H9 (cell line): Measurements from ENCODE around the gene CRISPLD2. TPM values are rescaled to one million over a fixed set of nuclear protein-coding genes. Genes with fewer than 3 reads are reported as not detected.

Source experiments
- DNase-seq: peaks from one replicate; pipeline ENCODE4 v3.0.0-alpha.2; 2017
- H2AFZ ChIP-seq: one replicate; pipeline ENCODE4 v1.6.1; 2013; ENCODE audit warnings: mild to moderate bottlenecking, low read length, control low read depth, moderate library complexity
- H2AK5ac ChIP-seq: 2 replicates; pipeline ENCODE4 v1.6.1; 2013; ENCODE audit warnings: low read length, control low read depth, mixed read lengths; ENCODE audit not compliant: insufficient read length
- H2BK120ac ChIP-seq: one replicate; pipeline ENCODE4 v1.6.1; 2013; ENCODE audit warnings: low read depth, mild to moderate bottlenecking, low read length, control low read depth, inconsistent platforms; ENCODE audit not compliant: poor library complexity, severe bottlenecking
- H2BK12ac ChIP-seq: 2 replicates; pipeline ENCODE4 v1.6.1; 2013; ENCODE audit warnings: low read length, control low read depth, mixed read lengths, low read depth; ENCODE audit not compliant: insufficient read length
- H2BK15ac ChIP-seq: 2 replicates; pipeline ENCODE4 v1.6.1; 2013; ENCODE audit warnings: low read depth, low read length, control low read depth
- H2BK20ac ChIP-seq: one replicate; pipeline ENCODE4 v1.6.1; 2013; ENCODE audit warnings: low read depth, mild to moderate bottlenecking, low read length, control low read depth, inconsistent platforms; ENCODE audit not compliant: poor library complexity, severe bottlenecking
- H2BK5ac ChIP-seq: 2 replicates; pipeline ENCODE4 v1.6.1; 2013; ENCODE audit warnings: low read length, control low read depth, mixed read lengths; ENCODE audit not compliant: insufficient read length
- H3K14ac ChIP-seq: 2 replicates; pipeline ENCODE4 v1.6.1; 2013; ENCODE audit warnings: low read length, control low read depth; ENCODE audit not compliant: insufficient read depth
- H3K18ac ChIP-seq: 2 replicates; pipeline ENCODE4 v1.6.1; 2013; ENCODE audit warnings: low read depth, mild to moderate bottlenecking, mixed read lengths, low read length, control low read depth; ENCODE audit not compliant: insufficient read length
- H3K23ac ChIP-seq: 2 replicates; pipeline ENCODE4 v1.6.1; 2013; ENCODE audit warnings: low read length, control low read depth, mixed read lengths, low read depth; ENCODE audit not compliant: insufficient read length
- H3K23me2 ChIP-seq: 2 replicates; pipeline ENCODE4 v1.6.1; 2013; ENCODE audit warnings: low read depth, mild to moderate bottlenecking, mixed read lengths, low read length, control low read depth; ENCODE audit not compliant: insufficient read length, poor library complexity, severe bottlenecking
- H3K27ac ChIP-seq: 2 replicates; pipeline ENCODE4 v1.5.1; 2013; ENCODE audit warnings: low read length, control low read depth, mixed read lengths, low read depth; ENCODE audit not compliant: insufficient read length
- H3K27me3 ChIP-seq: 2 replicates; pipeline ENCODE4 v1.6.1; 2013; ENCODE audit warnings: low read length, control low read depth, inconsistent platforms; ENCODE audit not compliant: insufficient read depth
- H3K4ac ChIP-seq: 2 replicates; pipeline ENCODE4 v1.6.1; 2013; ENCODE audit warnings: low read depth, mild to moderate bottlenecking, control low read depth, inconsistent platforms, low read length, moderate library complexity
- H3K4me1 ChIP-seq: 2 replicates; pipeline ENCODE4 v1.6.1; 2013; ENCODE audit warnings: low read length, control low read depth, inconsistent platforms; ENCODE audit not compliant: insufficient read depth
- H3K4me2 ChIP-seq: 2 replicates; pipeline ENCODE4 v1.6.1; 2013; ENCODE audit warnings: low read length, control low read depth, mixed read lengths; ENCODE audit not compliant: insufficient read length, insufficient read depth
- H3K56ac ChIP-seq: 2 replicates; pipeline ENCODE4 v1.6.1; 2013; ENCODE audit warnings: low read depth, mild to moderate bottlenecking, mixed read lengths, low read length, control low read depth; ENCODE audit not compliant: insufficient read length
- H3K79me1 ChIP-seq: 2 replicates; pipeline ENCODE4 v1.6.1; 2013; ENCODE audit warnings: low read depth, mild to moderate bottlenecking, moderate library complexity, low read length, control low read depth, inconsistent platforms; ENCODE audit not compliant: insufficient read depth, poor library complexity, severe bottlenecking
- H3K79me2 ChIP-seq: 2 replicates; pipeline ENCODE4 v1.6.1; 2013; ENCODE audit warnings: low read length, control low read depth, inconsistent platforms; ENCODE audit not compliant: insufficient read depth
- H3K9ac ChIP-seq: 2 replicates; pipeline ENCODE4 v1.6.1; 2013; ENCODE audit warnings: low read length, control low read depth, mixed read lengths; ENCODE audit not compliant: insufficient read length; ENCODE audit errors: extremely low read depth
- H3K9me3 ChIP-seq: one replicate; pipeline ENCODE4 v1.6.1; 2013; ENCODE audit warnings: low read depth, low read length, inconsistent platforms; ENCODE audit not compliant: control insufficient read depth
- H3T11ph ChIP-seq: one replicate; pipeline ENCODE4 v1.6.1; 2013; ENCODE audit warnings: mild to moderate bottlenecking, low read length, control low read depth, inconsistent platforms
- H4K20me1 ChIP-seq: one replicate; pipeline ENCODE4 v1.6.1; 2013; ENCODE audit not compliant: control insufficient read depth, insufficient read length, insufficient read depth
- H4K5ac ChIP-seq: 2 replicates; pipeline ENCODE4 v1.6.1; 2013; ENCODE audit warnings: low read depth, mild to moderate bottlenecking, mixed read lengths, low read length, control low read depth; ENCODE audit not compliant: insufficient read length
- H4K8ac ChIP-seq: replicated peaks from 2 replicates; pipeline ENCODE4 v1.6.1; 2013; ENCODE audit warnings: low read length, control low read depth, mixed read lengths, low read depth; ENCODE audit not compliant: insufficient read length
- H4K91ac ChIP-seq: 2 replicates; pipeline ENCODE4 v1.6.1; 2013; ENCODE audit warnings: low read depth, mild to moderate bottlenecking, moderate library complexity, mixed read lengths, low read length, control low read depth; ENCODE audit not compliant: insufficient read length
- H3K27ac Mint-ChIP-seq, 3 experiments: 2 replicates in 2 of 3; 3 replicates in 1 of 3; pipeline ENCODE4 v1.8.0; 2020 to 2021; ENCODE audit warnings: mixed read lengths in 3 of 3, mild to moderate bottlenecking in 1 of 3, moderate library complexity in 1 of 3
- H3K27me3 Mint-ChIP-seq: 2 replicates; pipeline ENCODE4 v1.8.0; 2021; ENCODE audit warnings: low read depth, mild to moderate bottlenecking, moderate library complexity, mixed read lengths
- H3K36me3 Mint-ChIP-seq, 3 experiments: 2 replicates in 2 of 3; 3 replicates in 1 of 3; pipeline ENCODE4 v1.8.0; 2020 to 2021; ENCODE audit warnings: low read depth in 3 of 3, mixed read lengths in 3 of 3; ENCODE audit not compliant: insufficient read depth in 1 of 3
- H3K4me1 Mint-ChIP-seq, 2 experiments: 2 replicates each; pipeline ENCODE4 v1.8.0; 2020; ENCODE audit warnings: mixed read lengths in 2 of 2
- H3K4me3 Mint-ChIP-seq, 2 experiments: 2 replicates in 1 of 2; 3 replicates in 1 of 2; pipeline ENCODE4 v1.8.0; 2020 to 2021; ENCODE audit warnings: mild to moderate bottlenecking in 2 of 2, mixed read lengths in 2 of 2, moderate library complexity in 1 of 2
- H3K9me3 Mint-ChIP-seq, 2 experiments: 2 replicates in 1 of 2; 3 replicates in 1 of 2; pipeline ENCODE4 v1.8.0; 2020; ENCODE audit warnings: mild to moderate bottlenecking in 2 of 2, mixed read lengths in 2 of 2, moderate library complexity in 1 of 2
- CTCF ChIP-seq: fragments of 200-600 bp; sonication (generic); conservative IDR thresholded peaks from 3 replicates; pipeline ENCODE4 v1.8.0; 2021; ENCODE audit warnings: antibody characterized with exemption, mild to moderate bottlenecking
- WGBS: extraction: QIAGEN DNeasy Blood & Tissue Kit; methylation state at CpG from one replicate; pipeline ENCODE4 v1.1.7; 2013; ENCODE audit warnings: missing lambda C conversion rate, low lambda C conversion rate, mixed read lengths; ENCODE audit not compliant: insufficient read length; ENCODE audit errors: extremely low coverage; 5-methylcytosine and 5-hydroxymethylcytosine counted together
- total RNA-seq: library from RNA; stranded (reverse); gene quantifications from 2 replicates; pipeline ENCODE4 v1.2.1, GENCODE V29; 2021

CRISPLD2 gene
- total RNA-seq, 1 experiment from 2014 or later, result 2.3 TPM

GRCh38 chr16:84777435-84777834, 42.4 kb upstream of the CRISPLD2 start:
- no peak overlapping the region for H2BK5ac ChIP-seq
- H2BK12ac ChIP-seq, result no peak overlapping the region
- Mint-ChIP-seq H3K4me3 (no peak overlapping the region), H3K4me1 (no peaks in the 10 kb centered on the region), H3K9me3 (no peaks in the 10 kb centered on the region; a peak in 1 of 5 replicates), H3K27me3 (no peaks in the 10 kb centered on the region), H3K36me3 (peaks cover 58 to 81% (median 73%) of the 10 kb centered on the region in 3 experiments), H3K27ac (peak overlapping the region in 1 of 3 experiments; percentile 64; a peak in 2 of 7 replicates)
- H4K20me1 ChIP-seq, result no peaks in the 10 kb centered on the region
- H3K14ac ChIP-seq, result no peak overlapping the region
- no peaks in the 10 kb centered on the region for H3K79me1 ChIP-seq
- no peaks in the 10 kb centered on the region for H3K9me3 ChIP-seq
- no peaks in the 10 kb centered on the region for H3K79me2 ChIP-seq
- H2AFZ ChIP-seq, result no peak overlapping the region
- no peak overlapping the region for H3K56ac ChIP-seq
- H3K23me2 ChIP-seq, result no peaks in the 10 kb centered on the region
- no peak overlapping the region for H2AK5ac ChIP-seq
- H4K8ac ChIP-seq, result no peak overlapping the region
- H2BK20ac ChIP-seq, result no peak overlapping the region
- no peaks in the 10 kb centered on the region for H3K4me1 ChIP-seq
- no peak for DNase-seq
- no peak overlapping the region for H3K18ac ChIP-seq
- H2BK15ac ChIP-seq, result no peak overlapping the region
- no peak overlapping the region for H2BK120ac ChIP-seq
- whole genome bisulfite sequencing, result no CpG with 5 or more reads among the region's 5 CpGs
- no peak overlapping the region for H3K4me2 ChIP-seq
- no peak overlapping the region for H3K4ac ChIP-seq
- no peak overlapping the region for H3K9ac ChIP-seq
- H3T11ph ChIP-seq, result no peak overlapping the region
- no peak overlapping the region for H3K23ac ChIP-seq
- H4K5ac ChIP-seq, result no peak overlapping the region
- H3K27ac ChIP-seq, result no peak overlapping the region
- no peaks in the 10 kb centered on the region for H3K27me3 ChIP-seq
- no peak overlapping the region for H4K91ac ChIP-seq
- no peak for TF ChIP-seq CTCF
